HepG2 (cell line): ENCODE data around the gene MSTO1. TPM values are rescaled to one million over a fixed set of nuclear protein-coding genes. Genes with fewer than 3 reads are reported as not detected.

Experiments
- BCL3 ChIP-seq: sonication (generic); formaldehyde crosslinking; IDR thresholded peaks from 2 replicates; pipeline ENCODE4 v1.5.1; 2020; ENCODE audit warnings: mild to moderate bottlenecking, missing genetic modification reagents, moderate library complexity
- E2F2 ChIP-seq: sonication (generic); formaldehyde crosslinking; IDR thresholded peaks from 2 replicates; pipeline ENCODE4 v1.4.0; 2020; ENCODE audit warnings: missing genetic modification reagents, borderline replicate concordance
- ELF4 ChIP-seq: sonication (generic); formaldehyde crosslinking; IDR thresholded peaks from 2 replicates; pipeline ENCODE4 v1.5.0; 2020; ENCODE audit warnings: missing genetic modification reagents, mild to moderate bottlenecking, moderate library complexity, borderline replicate concordance
- GTF3A ChIP-seq: sonication (generic); formaldehyde crosslinking; conservative IDR thresholded peaks from 2 replicates; pipeline ENCODE4 v1.4.0; 2020; ENCODE audit warnings: mild to moderate bottlenecking, missing genetic modification reagents
- KAT7 ChIP-seq: IDR thresholded peaks from 2 replicates; pipeline ENCODE4 v1.6.1; 2018; ENCODE audit warnings: borderline replicate concordance, missing compliant biosample characterization
- MTA3 ChIP-seq: sonication (generic); formaldehyde crosslinking; IDR thresholded peaks from 2 replicates; pipeline ENCODE4 v1.4.0; 2020; ENCODE audit warnings: missing genetic modification reagents
- PAX8 ChIP-seq: sonication (generic); formaldehyde crosslinking; IDR thresholded peaks from 2 replicates; pipeline ENCODE4 v1.8.0; 2022; ENCODE audit warnings: mild to moderate bottlenecking, missing genetic modification reagents, borderline replicate concordance
- PHF20 ChIP-seq: sonication (generic); formaldehyde crosslinking; IDR thresholded peaks from 2 replicates; pipeline ENCODE4 v1.5.0; 2020; ENCODE audit warnings: mild to moderate bottlenecking, missing genetic modification reagents
- POLR2G ChIP-seq: fragments of 200-400 bp; formaldehyde crosslinking; IDR thresholded peaks from 2 replicates; pipeline ENCODE4 v1.6.1; 2018; ENCODE audit warnings: mild to moderate bottlenecking, low read depth, low read length, moderate library complexity
- RBFOX2 ChIP-seq: fragments of 200-400 bp; formaldehyde crosslinking; IDR thresholded peaks from 2 replicates; pipeline ENCODE4 v1.6.1; 2017; ENCODE audit warnings: low read depth, mild to moderate bottlenecking, low read length
- RFX5 ChIP-seq: IDR thresholded peaks from 2 replicates; pipeline ENCODE4 v1.6.1; 2011; ENCODE audit warnings: low read depth, low read length, improper control_type of control experiment
- RFXANK ChIP-seq: IDR thresholded peaks from 2 replicates; pipeline ENCODE4 v1.6.1; 2016
- SIX1 ChIP-seq: sonication (generic); formaldehyde crosslinking; IDR thresholded peaks from 2 replicates; pipeline ENCODE4 v1.4.0; 2020; ENCODE audit warnings: missing genetic modification reagents, borderline replicate concordance
- SP2 ChIP-seq: sonication (generic); formaldehyde crosslinking; IDR thresholded peaks from 2 replicates; pipeline ENCODE4 v1.5.1; 2020; ENCODE audit warnings: mild to moderate bottlenecking, missing genetic modification reagents
- TOPORS ChIP-seq: sonication (generic); formaldehyde crosslinking; IDR thresholded peaks from 2 replicates; pipeline ENCODE4 v1.8.0; 2023; ENCODE audit warnings: mild to moderate bottlenecking, missing genetic modification reagents
- ZBTB10 ChIP-seq: sonication (generic); formaldehyde crosslinking; IDR thresholded peaks from 2 replicates; pipeline ENCODE4 v1.4.0; 2020; ENCODE audit warnings: missing genetic modification reagents, borderline replicate concordance
- ZMYM3 ChIP-seq: sonication (generic); formaldehyde crosslinking; IDR thresholded peaks from 2 replicates; pipeline ENCODE4 v1.5.1; 2020; ENCODE audit warnings: mild to moderate bottlenecking, missing genetic modification reagents
- ZNF143 ChIP-seq: sonication (generic); formaldehyde crosslinking; IDR thresholded peaks from 2 replicates; pipeline ENCODE4 v1.4.0; 2020; ENCODE audit warnings: missing genetic modification reagents
- ZNF205 ChIP-seq: IDR thresholded peaks from 2 replicates; pipeline ENCODE4 v1.6.1; 2018; ENCODE audit warnings: missing biosample characterization, missing genetic modification reagents
- ZNF362 ChIP-seq: sonication (generic); formaldehyde crosslinking; IDR thresholded peaks from 2 replicates; pipeline ENCODE4 v1.4.0; 2020; ENCODE audit warnings: missing genetic modification reagents, mild to moderate bottlenecking, borderline replicate concordance
- ZNF530 ChIP-seq: sonication (generic); formaldehyde crosslinking; IDR thresholded peaks from 2 replicates; pipeline ENCODE4 v1.5.0; 2020; ENCODE audit warnings: low read depth, mild to moderate bottlenecking, missing genetic modification reagents
- ZNF562 ChIP-seq: sonication (generic); formaldehyde crosslinking; IDR thresholded peaks from 2 replicates; pipeline ENCODE4 v1.8.0; 2022; ENCODE audit warnings: missing genetic modification reagents, borderline replicate concordance
- ZNF704 ChIP-seq: sonication (generic); formaldehyde crosslinking; IDR thresholded peaks from 2 replicates; pipeline ENCODE4 v1.8.1; 2023; ENCODE audit warnings: mild to moderate bottlenecking, inconsistent platforms, moderate library complexity, missing genetic modification reagents, borderline replicate concordance
- ZNF777 ChIP-seq: sonication (generic); formaldehyde crosslinking; IDR thresholded peaks from 2 replicates; pipeline ENCODE4 v1.4.0; 2020; ENCODE audit warnings: missing genetic modification reagents
- polyA plus RNA-seq, 8 experiments: library from polyadenylated mRNA; depleted of rRNA in 3 of 8; stranded (reverse) in 7 of 8; unstranded in 1 of 8; fragments of >200 nt; fragmentation: Illumina TruSeq in 4 of 8; extraction: Trizol in 4 of 8; gene quantifications; 2 replicates each; pipeline versions ENCODE4 v1.2.1 to v1.2.3, GENCODE V29; 2011 to 2016; ENCODE audit warnings: low read depth in 4 of 8, missing spikeins in 1 of 8, mixed read lengths in 1 of 8; ENCODE audit not compliant: insufficient read depth in 1 of 8
- total RNA-seq, 5 experiments: library from RNA; depleted of rRNA; stranded (reverse); fragments of >200 nt; fragmentation: Illumina TruSeq; extraction: Trizol; gene quantifications; 2 replicates each; pipeline ENCODE4 v1.2.3, GENCODE V29; 2016; ENCODE audit warnings: low read depth in 1 of 5

Gene MSTO1
- total and polyA plus RNA-seq, 2 of the 13 experiments (the other 11 are each of a cell fraction or from before 2014, with no cell fraction given), result 19.1 to 25.3 TPM

- no peak for TF ChIP-seq ZBTB10 (CRISPR knock-in tag)
- no peak for TF ChIP-seq E2F2
- no peak for TF ChIP-seq PAX8 (CRISPR knock-in tag)
- TF ChIP-seq PHF20, result peak; percentile 84
- no peak for TF ChIP-seq RFX5
- TF ChIP-seq ZNF362 (CRISPR knock-in tag), result no peak
- no peak for TF ChIP-seq ELF4 (CRISPR knock-in tag)
- peak; percentile 88 for TF ChIP-seq ZNF777 (CRISPR knock-in tag)
- TF ChIP-seq TOPORS (CRISPR knock-in tag), result no peak
- no peak for TF ChIP-seq ZNF562 (CRISPR knock-in tag)
- no peak for TF ChIP-seq BCL3
- TF ChIP-seq ZMYM3 (CRISPR knock-in tag), result no peak
- no peak for TF ChIP-seq ZNF143 (CRISPR knock-in tag)
- TF ChIP-seq ZNF704 (CRISPR knock-in tag), result no peak
- TF ChIP-seq POLR2G, result peak; percentile 91
- TF ChIP-seq SP2, result peak; percentile 89
- no peak for TF ChIP-seq RFXANK (CRISPR knock-in tag)
- TF ChIP-seq MTA3 (CRISPR knock-in tag), result no peak
- no peak for TF ChIP-seq SIX1 (CRISPR knock-in tag)
- TF ChIP-seq GTF3A (CRISPR knock-in tag), result no peak
- 0 out of 2 replicates have a peak, but pooled peaks have one; percentile 44 for TF ChIP-seq ZNF205 (CRISPR knock-in tag)
- TF ChIP-seq KAT7, result no peak
- no peak for TF ChIP-seq ZNF530 (CRISPR knock-in tag)
- TF ChIP-seq RBFOX2, result peak; percentile 93
Observed at GRCh38 chr1:155609515-155610256, at the start of gene MSTO1 (continued).
